RWPE2 (cell line): ENCODE data around the gene NTRK1.

Experiments
- ATAC-seq: fragments of 200-7000 bp; cut with Tn5 transposase; 3 replicates; pipeline ENCODE4 v1.9.1; 2021; ENCODE audit warnings: low read depth
- DNase-seq: peaks from one replicate; pipeline ENCODE4 v3.0.0-alpha.2; 2020; ENCODE audit warnings: low spot score
- H3K27ac ChIP-seq: fragments of 450-650 bp; 2 replicates; pipeline ENCODE4 v1.5.1; 2017; ENCODE audit warnings: mild to moderate bottlenecking; ENCODE audit not compliant: poor library complexity, severe bottlenecking
- H3K27me3 ChIP-seq: fragments of 250-450 bp; sonication (Bioruptor Pico); 2 replicates; pipeline ENCODE4 v1.5.1; 2021; ENCODE audit warnings: mild to moderate bottlenecking, moderate library complexity; ENCODE audit not compliant: insufficient read depth, poor library complexity, severe bottlenecking
- H3K36me3 ChIP-seq: fragments of 250-450 bp; sonication (Bioruptor Pico); 2 replicates; pipeline ENCODE4 v1.5.1; 2020; ENCODE audit warnings: low read depth, mild to moderate bottlenecking, moderate library complexity
- H3K4me1 ChIP-seq: fragments of 250-450 bp; sonication (Bioruptor Pico); 2 replicates; pipeline ENCODE4 v1.5.1; 2021; ENCODE audit warnings: mild to moderate bottlenecking, moderate library complexity; ENCODE audit not compliant: insufficient read depth, poor library complexity, severe bottlenecking
- H3K4me3 ChIP-seq: fragments of 250-450 bp; sonication (Bioruptor Pico); 2 replicates; pipeline ENCODE4 v1.5.1; 2021; ENCODE audit warnings: mild to moderate bottlenecking, moderate library complexity; ENCODE audit not compliant: severe bottlenecking
- H3K9me3 ChIP-seq: fragments of 250-450 bp; sonication (Bioruptor Pico); 2 replicates; pipeline ENCODE4 v1.5.1; 2021; ENCODE audit warnings: mild to moderate bottlenecking, moderate library complexity; ENCODE audit not compliant: severe bottlenecking
- TF ChIP-seq, protein P1 (sequence below): fragments of 450-650 bp; IDR thresholded peaks from one replicate; pipeline ENCODE4 v1.5.1; 2017; ENCODE audit warnings: mild to moderate bottlenecking, moderate library complexity; ENCODE audit not compliant: poor library complexity, severe bottlenecking

Gene NTRK1

DNA sequence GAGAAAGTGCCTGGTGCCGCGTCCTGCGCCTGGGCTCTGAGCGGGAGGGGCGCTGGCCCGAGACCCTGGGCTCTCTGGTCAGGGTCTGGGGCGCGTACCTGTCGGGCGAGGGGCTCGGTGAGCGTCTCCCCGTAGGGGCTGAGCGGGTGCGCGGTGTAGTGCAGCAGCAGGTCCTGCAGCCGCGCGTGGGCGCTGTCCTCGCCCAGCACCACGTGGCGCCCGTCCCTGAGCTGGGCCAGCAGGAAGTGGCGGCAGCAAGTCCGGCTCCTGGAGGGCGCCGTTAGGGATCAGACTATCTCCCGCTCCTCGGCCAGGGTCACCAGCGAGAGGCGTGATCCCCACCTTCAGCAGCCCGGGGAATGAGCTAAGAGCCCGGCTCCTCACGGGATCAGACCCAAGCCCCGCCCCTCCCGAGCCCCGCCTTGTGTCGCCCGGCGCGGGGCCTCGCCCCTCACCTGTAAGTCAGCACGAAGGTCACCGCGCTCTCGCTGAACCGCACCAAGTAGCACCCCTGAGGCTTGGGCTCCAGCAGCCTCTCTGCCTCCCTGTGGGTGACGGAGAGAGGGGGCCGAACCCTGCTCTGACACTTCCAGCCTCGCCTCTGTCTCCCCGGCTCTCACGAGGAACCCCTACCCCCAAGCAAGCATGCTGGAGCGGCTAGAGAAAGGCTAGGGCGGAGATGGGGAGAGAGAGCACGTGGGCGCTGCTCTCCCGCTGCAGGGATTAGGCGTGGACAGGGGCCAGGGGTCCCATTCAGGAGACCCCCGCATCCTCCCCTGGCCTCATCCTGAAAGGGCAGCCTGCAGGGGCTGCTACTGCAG is 46.7 kb upstream of the NTRK1 start:
- peaks cover 41% of the 10 kb centered on the region for H3K4me1 ChIP-seq
- no peaks in the 10 kb centered on the region for H3K36me3 ChIP-seq
- DNase-seq (no peak), ATAC-seq (peak; percentile 47)
- H3K27me3 ChIP-seq: no peaks in the 10 kb centered on the region
- H3K9me3 ChIP-seq: no peaks in the 10 kb centered on the region
- H3K27ac ChIP-seq: peak overlapping the region; percentile 32
- H3K4me3 ChIP-seq: peak overlapping the region; percentile 16
- TF ChIP-seq, protein P1, sequence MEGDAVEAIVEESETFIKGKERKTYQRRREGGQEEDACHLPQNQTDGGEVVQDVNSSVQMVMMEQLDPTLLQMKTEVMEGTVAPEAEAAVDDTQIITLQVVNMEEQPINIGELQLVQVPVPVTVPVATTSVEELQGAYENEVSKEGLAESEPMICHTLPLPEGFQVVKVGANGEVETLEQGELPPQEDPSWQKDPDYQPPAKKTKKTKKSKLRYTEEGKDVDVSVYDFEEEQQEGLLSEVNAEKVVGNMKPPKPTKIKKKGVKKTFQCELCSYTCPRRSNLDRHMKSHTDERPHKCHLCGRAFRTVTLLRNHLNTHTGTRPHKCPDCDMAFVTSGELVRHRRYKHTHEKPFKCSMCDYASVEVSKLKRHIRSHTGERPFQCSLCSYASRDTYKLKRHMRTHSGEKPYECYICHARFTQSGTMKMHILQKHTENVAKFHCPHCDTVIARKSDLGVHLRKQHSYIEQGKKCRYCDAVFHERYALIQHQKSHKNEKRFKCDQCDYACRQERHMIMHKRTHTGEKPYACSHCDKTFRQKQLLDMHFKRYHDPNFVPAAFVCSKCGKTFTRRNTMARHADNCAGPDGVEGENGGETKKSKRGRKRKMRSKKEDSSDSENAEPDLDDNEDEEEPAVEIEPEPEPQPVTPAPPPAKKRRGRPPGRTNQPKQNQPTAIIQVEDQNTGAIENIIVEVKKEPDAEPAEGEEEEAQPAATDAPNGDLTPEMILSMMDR: peak; percentile 53

- Histone ChIP-seq H3K27me3 (no peaks in the 10 kb centered on the region), H3K36me3 (no peaks in the 10 kb centered on the region), H3K9me3 (no peaks in the 10 kb centered on the region), H3K4me1 (peaks cover 41% of the 10 kb centered on the region), H3K4me3 (no peak overlapping the region), H3K27ac (peak overlapping the region; percentile 32)
- no peak for DNase-seq
- TF ChIP-seq, protein P1: no peak
- ATAC-seq: peak; percentile 55; the same call in 2 of the 3 replicates
Observed at GRCh38 chr1:156814571-156815260, 45.9 kb upstream of the NTRK1 start.

GRCh38 chr1:156815307-156815826 is 45.3 kb upstream of the NTRK1 start:
- Histone ChIP-seq H3K4me1 (peaks cover 41% of the 10 kb centered on the region), H3K9me3 (no peaks in the 10 kb centered on the region), H3K27ac (peak overlapping the region; percentile 32), H3K4me3 (no peak overlapping the region), H3K27me3 (no peaks in the 10 kb centered on the region), H3K36me3 (no peaks in the 10 kb centered on the region)
- DNase-seq: no peak
- peak; percentile 56 for ATAC-seq
- TF ChIP-seq, protein P1: no peak

DNA sequence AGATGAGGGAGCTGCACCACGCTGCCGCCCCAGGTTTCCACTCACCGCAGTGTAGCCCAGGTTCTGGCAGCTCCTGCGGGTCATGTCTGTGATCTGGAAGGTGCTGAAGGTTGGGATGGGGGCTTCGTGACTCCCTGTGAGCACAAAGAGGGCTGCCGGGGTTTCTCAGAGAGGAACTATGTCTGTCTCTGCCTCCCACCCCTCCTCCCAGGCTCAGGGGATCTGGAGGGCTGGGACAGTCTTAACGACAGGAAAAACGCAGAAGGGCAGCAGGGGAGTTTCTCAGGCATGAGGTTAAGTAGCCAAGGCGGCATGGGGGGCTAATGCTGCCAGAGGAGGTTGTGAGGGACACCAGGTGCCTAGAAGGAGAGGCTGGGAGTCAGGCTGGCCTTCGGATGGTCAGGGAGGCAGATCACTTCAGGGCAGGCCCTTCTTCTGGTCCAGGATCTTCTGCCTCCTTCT is 44.7 kb upstream of the NTRK1 start:
- TF ChIP-seq, protein P1: no peak
- DNase-seq: peak; percentile 26
- H3K9me3 ChIP-seq: no peaks in the 10 kb centered on the region
- peak overlapping the region; percentile 32 for H3K27ac ChIP-seq
- H3K36me3 ChIP-seq: no peaks in the 10 kb centered on the region
- no peak overlapping the region for H3K4me3 ChIP-seq
- H3K27me3 ChIP-seq: no peaks in the 10 kb centered on the region
- peaks cover 41% of the 10 kb centered on the region for H3K4me1 ChIP-seq
- ATAC-seq: no peak
